Esophagus squamous epithelium (tissue), 4 donors: ENCODE results near the gene IQCE.

Experiments used
- CTCF ChIP-seq, 6 experiments: fragments of 450-650 bp in 4 of 6; fragments of 200-600 bp in 2 of 6; sonication (generic) in 2 of 6; IDR thresholded peaks; one replicate each; pipeline ENCODE4 v1.5.1; 2016 to 2019; ENCODE audit warnings: antibody characterized with exemption in 6 of 6, mild to moderate bottlenecking in 4 of 6, moderate library complexity in 4 of 6
- POLR2A ChIP-seq, 4 donors: fragments of 450-650 bp; IDR thresholded peaks; one replicate each; pipeline ENCODE4 v1.6.1; 2017; ENCODE audit warnings: antibody characterized with exemption in 4 of 4, mild to moderate bottlenecking in 4 of 4, moderate library complexity in 3 of 4

GRCh38 chr7:2659556-2660358, 101.0 kb downstream of the IQCE start:
- TF ChIP-seq CTCF (IDR thresholded peaks at IDR 0.05) (no peak), POLR2A (IDR thresholded peaks at IDR 0.05) (no peak)
